WTC11 (cell line): ENCODE results near the gene TACC2. TPM values are rescaled to one million over a fixed set of nuclear protein-coding genes. Genes with fewer than 3 reads are reported as not detected.

ENCODE experiments used
- ATAC-seq: fragments of 200-7000 bp; cut with Tn5 transposase; 2 replicates; pipeline ENCODE4 v1.10.0; 2021; ENCODE audit warnings: mild to moderate bottlenecking, moderate library complexity
- CTCF ChIA-PET: fragments of 300-600 bp; sonication (Branson Sonifier 250); formaldehyde crosslinking; loops from one replicate; lab custom pipeline; 2021; ENCODE audit warnings: antibody characterized with exemption; lab: Charles Lee
- POLR2A ChIA-PET: fragments of 350-600 bp; sonication (Branson Sonifier 250); formaldehyde crosslinking; loops from one replicate; lab custom pipeline; 2021; ENCODE audit warnings: antibody characterized with exemption; lab: Charles Lee
- DNase-seq: peaks from one replicate; pipeline ENCODE4 v3.0.0; 2021; ENCODE audit warnings: low spot score
- H3K27ac Mint-ChIP-seq: 2 replicates; pipeline ENCODE4 v1.8.0; 2021; ENCODE audit warnings: mixed read lengths
- H3K27me3 Mint-ChIP-seq: 2 replicates; pipeline ENCODE4 v1.8.0; 2021; ENCODE audit warnings: low read depth, mild to moderate bottlenecking, moderate library complexity, mixed read lengths
- H3K36me3 Mint-ChIP-seq: 2 replicates; pipeline ENCODE4 v1.8.0; 2021; ENCODE audit warnings: mixed read lengths
- H3K4me1 Mint-ChIP-seq: 2 replicates; pipeline ENCODE4 v1.8.0; 2022; ENCODE audit warnings: mixed read lengths
- H3K4me3 Mint-ChIP-seq: 2 replicates; pipeline ENCODE4 v1.8.0; 2021; ENCODE audit warnings: mild to moderate bottlenecking, moderate library complexity, mixed read lengths
- H3K9me3 Mint-ChIP-seq: 2 replicates; pipeline ENCODE4 v1.8.0; 2021; ENCODE audit warnings: mixed read lengths
- AR ChIP-seq: fragments of 250-450 bp; sonication (Bioruptor Pico); IDR thresholded peaks from 2 replicates; pipeline ENCODE4 v1.9.0; 2021; ENCODE audit warnings: mild to moderate bottlenecking
- CREM ChIP-seq: sonication (generic); formaldehyde crosslinking; IDR thresholded peaks from 2 replicates; pipeline ENCODE4 v1.8.1; 2022; ENCODE audit warnings: mild to moderate bottlenecking, missing genetic modification reagents, moderate library complexity
- E2F4 ChIP-seq: sonication (generic); formaldehyde crosslinking; IDR thresholded peaks from 2 replicates; pipeline ENCODE4 v1.8.1; 2022; ENCODE audit warnings: low read depth, mild to moderate bottlenecking, moderate library complexity, missing genetic modification reagents, borderline replicate concordance
- ERG ChIP-seq: fragments of 250-450 bp; sonication (Bioruptor Pico); IDR thresholded peaks from 2 replicates; pipeline ENCODE4 v1.8.0; 2021; ENCODE audit warnings: mild to moderate bottlenecking
- GTF2I ChIP-seq: fragments of 250-450 bp; sonication (Bioruptor Pico); conservative IDR thresholded peaks from 2 replicates; pipeline ENCODE4 v1.4.0; 2021; ENCODE audit warnings: mild to moderate bottlenecking
- KAT7 ChIP-seq: sonication (generic); formaldehyde crosslinking; IDR thresholded peaks from 2 replicates; pipeline ENCODE4 v1.8.1; 2023; ENCODE audit warnings: missing genetic modification reagents, mild to moderate bottlenecking, borderline replicate concordance
- MAX ChIP-seq: sonication (generic); formaldehyde crosslinking; IDR thresholded peaks from 2 replicates; pipeline ENCODE4 v1.8.0; 2022; ENCODE audit warnings: mild to moderate bottlenecking, missing genetic modification reagents
- MXD4 ChIP-seq: fragments of 250-450 bp; sonication (Bioruptor Pico); IDR thresholded peaks from 2 replicates; pipeline ENCODE4 v1.8.0; 2021; ENCODE audit warnings: mild to moderate bottlenecking, moderate library complexity, borderline replicate concordance
- NFATC4 ChIP-seq: fragments of 250-450 bp; sonication (Bioruptor Pico); IDR thresholded peaks from 2 replicates; pipeline ENCODE4 v1.9.0; 2021; ENCODE audit warnings: mild to moderate bottlenecking
- NFE2L1 ChIP-seq: sonication (generic); formaldehyde crosslinking; IDR thresholded peaks from 2 replicates; pipeline ENCODE4 v1.8.1; 2023; ENCODE audit warnings: missing genetic modification reagents
- NR1H2 ChIP-seq: sonication (generic); formaldehyde crosslinking; IDR thresholded peaks from 2 replicates; pipeline ENCODE4 v1.9.0; 2021; ENCODE audit warnings: mild to moderate bottlenecking, moderate library complexity, missing genetic modification reagents
- SMAD4 ChIP-seq: sonication (generic); formaldehyde crosslinking; IDR thresholded peaks from 2 replicates; pipeline ENCODE4 v1.8.0; 2022; ENCODE audit warnings: mild to moderate bottlenecking, missing genetic modification reagents
- TCF7 ChIP-seq: sonication (generic); formaldehyde crosslinking; IDR thresholded peaks from 2 replicates; pipeline ENCODE4 v1.8.0; 2022; ENCODE audit warnings: mild to moderate bottlenecking, low read depth, missing genetic modification reagents, moderate library complexity
- TEAD1 ChIP-seq: sonication (generic); formaldehyde crosslinking; IDR thresholded peaks from 2 replicates; pipeline ENCODE4 v1.8.0; 2022; ENCODE audit warnings: mild to moderate bottlenecking, missing genetic modification reagents
- USF1 ChIP-seq: sonication (generic); formaldehyde crosslinking; IDR thresholded peaks from 2 replicates; pipeline ENCODE4 v1.8.0; 2022; ENCODE audit warnings: mild to moderate bottlenecking, missing genetic modification reagents
- USF2 ChIP-seq: sonication (generic); formaldehyde crosslinking; IDR thresholded peaks from 2 replicates; pipeline ENCODE4 v1.8.1; 2023; ENCODE audit warnings: mild to moderate bottlenecking, missing genetic modification reagents, moderate library complexity
- ZBTB43 ChIP-seq: sonication (generic); formaldehyde crosslinking; IDR thresholded peaks from 2 replicates; pipeline ENCODE4 v1.8.1; 2023; ENCODE audit warnings: mild to moderate bottlenecking, missing genetic modification reagents
- ZMAT4 ChIP-seq: fragments of 250-450 bp; sonication (Bioruptor Pico); IDR thresholded peaks from 2 replicates; pipeline ENCODE4 v1.9.0; 2021; ENCODE audit warnings: mild to moderate bottlenecking
- ZNF317 ChIP-seq: sonication (generic); formaldehyde crosslinking; IDR thresholded peaks from 2 replicates; pipeline ENCODE4 v1.8.1; 2023; ENCODE audit warnings: low read depth, mild to moderate bottlenecking, moderate library complexity, missing genetic modification reagents, borderline replicate concordance
- ZNF416 ChIP-seq: fragments of 250-450 bp; sonication (Bioruptor Pico); IDR thresholded peaks from 2 replicates; pipeline ENCODE4 v1.9.0; 2021; ENCODE audit warnings: mild to moderate bottlenecking, inconsistent platforms
- total RNA-seq: library from RNA; stranded (reverse); gene quantifications from 3 replicates; pipeline ENCODE4 v1.2.3, GENCODE V29; 2021

TACC2 gene
- total RNA-seq, 1 experiment from 2014 or later, result 28.9 TPM

GRCh38 chr10:122098924-122099323 lies 110.0 kb downstream of the TACC2 start (continued):
- TF ChIP-seq AR (CRISPR knock-in tag) (no peak), SMAD4 (no peak), NFE2L1 (CRISPR knock-in tag) (no peak)

GRCh38 chr10:122099562-122099961 lies 110.6 kb downstream of the TACC2 start:
- TF ChIP-seq ZNF317 (no peak), ZNF416 (no peak), ZBTB43 (CRISPR knock-in tag) (no peak), NR1H2 (CRISPR knock-in tag) (no peak), NFE2L1 (CRISPR knock-in tag) (no peak), ERG (no peak), KAT7 (CRISPR knock-in tag) (no peak), USF2 (no peak), GTF2I (no peak), E2F4 (CRISPR knock-in tag) (no peak), TEAD1 (no peak), MXD4 (CRISPR knock-in tag) (no peak), CREM (CRISPR knock-in tag) (no peak), NFATC4 (CRISPR knock-in tag) (no peak), MAX (CRISPR knock-in tag) (no peak), TCF7 (CRISPR knock-in tag) (no peak), ZMAT4 (CRISPR knock-in tag) (no peak), USF1 (CRISPR knock-in tag) (no peak)
- Mint-ChIP-seq H3K4me1 (no peaks in the 10 kb centered on the region), H3K4me3 (no peak overlapping the region), H3K9me3 (no peaks in the 10 kb centered on the region), H3K27me3 (no peaks in the 10 kb centered on the region), H3K36me3 (no peaks in the 10 kb centered on the region), H3K27ac (no peak overlapping the region)
- DNase-seq (no peak), ATAC-seq (no peak)
- POLR2A ChIA-PET, result no interaction called here
- CTCF ChIA-PET, result no interaction called here
